Measurements from ENCODE around the gene KCNK4. TPM values are rescaled to one million over a fixed set of nuclear protein-coding genes. Genes with fewer than 3 reads are reported as not detected.

The KCNK4 gene
- total and polyA plus RNA-seq, 2 of the 13 experiments (the other 11 are each of a cell fraction or from before 2014, with no cell fraction given), result not detected

DNA sequence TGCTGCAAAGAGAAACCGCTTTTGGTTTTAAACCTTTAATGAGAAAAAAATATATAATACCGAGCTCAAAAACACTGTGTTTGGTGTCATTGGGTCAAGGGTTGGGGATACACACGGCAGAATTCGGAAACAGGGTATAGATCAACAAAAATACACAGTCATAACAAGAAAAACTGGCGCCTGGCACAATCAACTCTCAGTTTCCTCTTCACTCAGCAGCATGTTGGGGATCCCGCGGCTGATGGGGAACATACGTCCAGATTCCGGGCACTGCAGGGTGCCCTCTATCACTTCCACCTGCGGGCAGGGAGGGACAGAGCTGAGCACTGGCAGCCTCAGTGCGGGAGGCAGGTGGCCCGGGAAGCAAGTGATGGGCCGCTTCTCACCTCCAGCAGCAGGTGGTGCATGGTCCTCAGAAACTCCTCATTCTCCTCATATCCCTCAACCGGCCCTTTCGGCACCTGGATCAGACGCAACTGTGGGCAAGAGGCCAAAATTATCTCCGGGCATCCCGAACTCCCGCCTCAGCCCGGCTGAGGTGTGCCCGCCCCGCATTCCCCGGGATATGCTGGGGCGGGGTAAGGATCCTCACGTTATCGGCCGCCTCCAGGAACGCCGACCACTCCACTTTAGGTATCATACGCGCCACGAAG is 25.7 kb downstream of the KCNK4 start (continued):
- TF ChIP-seq, protein P1, sequence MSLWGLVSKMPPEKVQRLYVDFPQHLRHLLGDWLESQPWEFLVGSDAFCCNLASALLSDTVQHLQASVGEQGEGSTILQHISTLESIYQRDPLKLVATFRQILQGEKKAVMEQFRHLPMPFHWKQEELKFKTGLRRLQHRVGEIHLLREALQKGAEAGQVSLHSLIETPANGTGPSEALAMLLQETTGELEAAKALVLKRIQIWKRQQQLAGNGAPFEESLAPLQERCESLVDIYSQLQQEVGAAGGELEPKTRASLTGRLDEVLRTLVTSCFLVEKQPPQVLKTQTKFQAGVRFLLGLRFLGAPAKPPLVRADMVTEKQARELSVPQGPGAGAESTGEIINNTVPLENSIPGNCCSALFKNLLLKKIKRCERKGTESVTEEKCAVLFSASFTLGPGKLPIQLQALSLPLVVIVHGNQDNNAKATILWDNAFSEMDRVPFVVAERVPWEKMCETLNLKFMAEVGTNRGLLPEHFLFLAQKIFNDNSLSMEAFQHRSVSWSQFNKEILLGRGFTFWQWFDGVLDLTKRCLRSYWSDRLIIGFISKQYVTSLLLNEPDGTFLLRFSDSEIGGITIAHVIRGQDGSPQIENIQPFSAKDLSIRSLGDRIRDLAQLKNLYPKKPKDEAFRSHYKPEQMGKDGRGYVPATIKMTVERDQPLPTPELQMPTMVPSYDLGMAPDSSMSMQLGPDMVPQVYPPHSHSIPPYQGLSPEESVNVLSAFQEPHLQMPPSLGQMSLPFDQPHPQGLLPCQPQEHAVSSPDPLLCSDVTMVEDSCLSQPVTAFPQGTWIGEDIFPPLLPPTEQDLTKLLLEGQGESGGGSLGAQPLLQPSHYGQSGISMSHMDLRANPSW (CRISPR knock-in tag; IDR thresholded peaks at IDR 0.05; ENCODE audit: borderline replicate concordance), result no peak
- TF ChIP-seq, protein P2, sequence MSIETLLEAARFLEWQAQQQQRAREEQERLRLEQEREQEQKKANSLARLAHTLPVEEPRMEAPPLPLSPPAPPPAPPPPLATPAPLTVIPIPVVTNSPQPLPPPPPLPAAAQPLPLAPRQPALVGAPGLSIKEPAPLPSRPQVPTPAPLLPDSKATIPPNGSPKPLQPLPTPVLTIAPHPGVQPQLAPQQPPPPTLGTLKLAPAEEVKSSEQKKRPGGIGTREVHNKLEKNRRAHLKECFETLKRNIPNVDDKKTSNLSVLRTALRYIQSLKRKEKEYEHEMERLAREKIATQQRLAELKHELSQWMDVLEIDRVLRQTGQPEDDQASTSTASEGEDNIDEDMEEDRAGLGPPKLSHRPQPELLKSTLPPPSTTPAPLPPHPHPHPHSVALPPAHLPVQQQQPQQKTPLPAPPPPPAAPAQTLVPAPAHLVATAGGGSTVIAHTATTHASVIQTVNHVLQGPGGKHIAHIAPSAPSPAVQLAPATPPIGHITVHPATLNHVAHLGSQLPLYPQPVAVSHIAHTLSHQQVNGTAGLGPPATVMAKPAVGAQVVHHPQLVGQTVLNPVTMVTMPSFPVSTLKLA (IDR thresholded peaks at IDR 0.05), result no peak
- TF ChIP-seq AGO2 (optimal IDR thresholded peaks at IDR 0.05; ENCODE audit: low read depth, low read length) (peak; percentile 96), HNF4A (CRISPR knock-in tag; IDR thresholded peaks at IDR 0.05) (no peak), NCOA1 (CRISPR knock-in tag; IDR thresholded peaks at IDR 0.05) (0 out of 2 replicates have a peak, but pooled peaks have one; percentile 15), ZFX (CRISPR knock-in tag; IDR thresholded peaks at IDR 0.05; ENCODE audit: low read depth) (no peak), HIVEP1 (CRISPR knock-in tag; IDR thresholded peaks at IDR 0.05) (no peak), ZNF619 (CRISPR knock-in tag; IDR thresholded peaks at IDR 0.05) (no peak)
- TF ChIP-seq, protein P3, sequence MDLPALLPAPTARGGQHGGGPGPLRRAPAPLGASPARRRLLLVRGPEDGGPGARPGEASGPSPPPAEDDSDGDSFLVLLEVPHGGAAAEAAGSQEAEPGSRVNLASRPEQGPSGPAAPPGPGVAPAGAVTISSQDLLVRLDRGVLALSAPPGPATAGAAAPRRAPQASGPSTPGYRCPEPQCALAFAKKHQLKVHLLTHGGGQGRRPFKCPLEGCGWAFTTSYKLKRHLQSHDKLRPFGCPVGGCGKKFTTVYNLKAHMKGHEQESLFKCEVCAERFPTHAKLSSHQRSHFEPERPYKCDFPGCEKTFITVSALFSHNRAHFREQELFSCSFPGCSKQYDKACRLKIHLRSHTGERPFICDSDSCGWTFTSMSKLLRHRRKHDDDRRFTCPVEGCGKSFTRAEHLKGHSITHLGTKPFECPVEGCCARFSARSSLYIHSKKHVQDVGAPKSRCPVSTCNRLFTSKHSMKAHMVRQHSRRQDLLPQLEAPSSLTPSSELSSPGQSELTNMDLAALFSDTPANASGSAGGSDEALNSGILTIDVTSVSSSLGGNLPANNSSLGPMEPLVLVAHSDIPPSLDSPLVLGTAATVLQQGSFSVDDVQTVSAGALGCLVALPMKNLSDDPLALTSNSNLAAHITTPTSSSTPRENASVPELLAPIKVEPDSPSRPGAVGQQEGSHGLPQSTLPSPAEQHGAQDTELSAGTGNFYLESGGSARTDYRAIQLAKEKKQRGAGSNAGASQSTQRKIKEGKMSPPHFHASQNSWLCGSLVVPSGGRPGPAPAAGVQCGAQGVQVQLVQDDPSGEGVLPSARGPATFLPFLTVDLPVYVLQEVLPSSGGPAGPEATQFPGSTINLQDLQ (CRISPR knock-in tag; IDR thresholded peaks at IDR 0.05), result no peak
- TF ChIP-seq, protein P4, sequence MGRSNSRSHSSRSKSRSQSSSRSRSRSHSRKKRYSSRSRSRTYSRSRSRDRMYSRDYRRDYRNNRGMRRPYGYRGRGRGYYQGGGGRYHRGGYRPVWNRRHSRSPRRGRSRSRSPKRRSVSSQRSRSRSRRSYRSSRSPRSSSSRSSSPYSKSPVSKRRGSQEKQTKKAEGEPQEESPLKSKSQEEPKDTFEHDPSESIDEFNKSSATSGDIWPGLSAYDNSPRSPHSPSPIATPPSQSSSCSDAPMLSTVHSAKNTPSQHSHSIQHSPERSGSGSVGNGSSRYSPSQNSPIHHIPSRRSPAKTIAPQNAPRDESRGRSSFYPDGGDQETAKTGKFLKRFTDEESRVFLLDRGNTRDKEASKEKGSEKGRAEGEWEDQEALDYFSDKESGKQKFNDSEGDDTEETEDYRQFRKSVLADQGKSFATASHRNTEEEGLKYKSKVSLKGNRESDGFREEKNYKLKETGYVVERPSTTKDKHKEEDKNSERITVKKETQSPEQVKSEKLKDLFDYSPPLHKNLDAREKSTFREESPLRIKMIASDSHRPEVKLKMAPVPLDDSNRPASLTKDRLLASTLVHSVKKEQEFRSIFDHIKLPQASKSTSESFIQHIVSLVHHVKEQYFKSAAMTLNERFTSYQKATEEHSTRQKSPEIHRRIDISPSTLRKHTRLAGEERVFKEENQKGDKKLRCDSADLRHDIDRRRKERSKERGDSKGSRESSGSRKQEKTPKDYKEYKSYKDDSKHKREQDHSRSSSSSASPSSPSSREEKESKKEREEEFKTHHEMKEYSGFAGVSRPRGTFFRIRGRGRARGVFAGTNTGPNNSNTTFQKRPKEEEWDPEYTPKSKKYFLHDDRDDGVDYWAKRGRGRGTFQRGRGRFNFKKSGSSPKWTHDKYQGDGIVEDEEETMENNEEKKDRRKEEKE (IDR thresholded peaks at IDR 0.05), result no peak
- TF ChIP-seq, protein P5, sequence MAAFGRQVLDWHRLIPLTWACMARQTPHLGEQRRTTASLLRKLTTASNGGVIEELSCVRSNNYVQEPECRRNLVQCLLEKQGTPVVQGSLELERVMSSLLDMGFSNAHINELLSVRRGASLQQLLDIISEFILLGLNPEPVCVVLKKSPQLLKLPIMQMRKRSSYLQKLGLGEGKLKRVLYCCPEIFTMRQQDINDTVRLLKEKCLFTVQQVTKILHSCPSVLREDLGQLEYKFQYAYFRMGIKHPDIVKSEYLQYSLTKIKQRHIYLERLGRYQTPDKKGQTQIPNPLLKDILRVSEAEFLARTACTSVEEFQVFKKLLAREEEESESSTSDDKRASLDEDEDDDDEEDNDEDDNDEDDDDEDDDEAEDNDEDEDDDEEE (CRISPR knock-in tag; IDR thresholded peaks at IDR 0.05), result no peak
- TF ChIP-seq, protein P6, sequence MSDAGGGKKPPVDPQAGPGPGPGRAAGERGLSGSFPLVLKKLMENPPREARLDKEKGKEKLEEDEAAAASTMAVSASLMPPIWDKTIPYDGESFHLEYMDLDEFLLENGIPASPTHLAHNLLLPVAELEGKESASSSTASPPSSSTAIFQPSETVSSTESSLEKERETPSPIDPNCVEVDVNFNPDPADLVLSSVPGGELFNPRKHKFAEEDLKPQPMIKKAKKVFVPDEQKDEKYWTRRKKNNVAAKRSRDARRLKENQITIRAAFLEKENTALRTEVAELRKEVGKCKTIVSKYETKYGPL (CRISPR knock-in tag; IDR thresholded peaks at IDR 0.05), result no peak

Measured in HepG2 (cell line).